ENCODE data around the gene RHOBTB1. TPM values are rescaled to one million over a fixed set of nuclear protein-coding genes. Genes with fewer than 3 reads are reported as not detected.

Gene RHOBTB1
- total and polyA plus RNA-seq, 9 of the 15 experiments (the other 6 are each of a cell fraction or from before 2014, with no cell fraction given), result 1.7 to 11.7 (median 9.3) TPM

- WGBS (ENCODE audit: insufficient coverage, low coverage, missing lambda C conversion rate), result 21% methylated on average over 3 of the region's 3 CpGs
- FAIRE-seq, result no peak
- no peak overlapping the region for H3K4me2 ChIP-seq (ENCODE audit: insufficient read depth, low read length)
- in situ Hi-C loops (cut with MboI), result no loop called here
- POLR2A ChIA-PET, result interaction anchor here (1.0 to 2.4 kb wide), 3 partner anchors 9 to 194 kb away, joined by 3 to 8 read pairs (median 4); no protein-coding TSS in a partner anchor
- H2AFZ ChIP-seq (ENCODE audit: low read depth, low read length), result peak overlapping the region; percentile 29; the same call in 1 of the 2 replicates
- H3K9me1 ChIP-seq (ENCODE audit: control insufficient read depth, insufficient read depth, low read length), result no peaks in the 10 kb centered on the region
- H3K79me2 ChIP-seq (ENCODE audit: control insufficient read depth, insufficient read depth, low read length), result no peaks in the 10 kb centered on the region
- H3K4me3 ChIP-seq, result no peak overlapping the region
- BruUV-seq (replicated peaks), result no TSS peak
- peaks cover 4 to 5% of the 10 kb centered on the region in 2 experiments; a peak in 2 of 5 replicates for H3K4me1 ChIP-seq (replicated peaks in 1 of 2; ENCODE audit: control insufficient read depth in 2 of 2, insufficient read depth in 2 of 2, low read length in 2 of 2)
- CTCF ChIA-PET (ENCODE audit: low intra/inter-chr PET ratio), result no interaction called here
- H3K27ac ChIP-seq (ENCODE audit: extremely low read depth, low read depth, low read length), result no peak overlapping the region
- no peaks in the 10 kb centered on the region for H4K20me1 ChIP-seq (replicated peaks; ENCODE audit: control insufficient read depth, insufficient read depth, low read length)
- intact Hi-C loops (cut with micrococcal nuclease), result no loop called here
- TF ChIP-seq CHAMP1 (IDR thresholded peaks at IDR 0.05) (0 out of 2 replicates have a peak, but pooled peaks have one; percentile 29), TFE3 (CRISPR knock-in tag; IDR thresholded peaks at IDR 0.05) (no peak), ELK3 (CRISPR knock-in tag; IDR thresholded peaks at IDR 0.05) (no peak), RCOR1 (IDR thresholded peaks at IDR 0.05; ENCODE audit: borderline replicate concordance in 1 of 2, low read depth in 2 of 2, low read length in 2 of 2) (0 out of 4 replicates have a peak, but pooled peaks of 1 of the 2 experiments have one; percentile 31)
- no peaks in the 10 kb centered on the region for H3K27me3 ChIP-seq (ENCODE audit: control insufficient read depth in 2 of 2, insufficient read depth in 2 of 2, low read length in 2 of 2)
- H3K9me3 ChIP-seq (replicated peaks; ENCODE audit: control insufficient read depth, insufficient read depth, low read depth, low read length), result peaks cover 13% of the 10 kb centered on the region
- no peak overlapping the region for H3K9ac ChIP-seq (ENCODE audit: insufficient read depth in 1 of 2, low read depth in 2 of 2, low read length in 2 of 2)
- no peak for DNase-seq (ENCODE audit: extremely low read depth in 1 of 4, low spot score in 3 of 4)
- H3K36me3 ChIP-seq (ENCODE audit: control insufficient read depth, insufficient read depth, low read length), result no peaks in the 10 kb centered on the region
- ATAC-seq, result no peak
Measured at GRCh38 chr10:60986791-60987190, 42.8 kb upstream of the RHOBTB1 start.

Data from K562 (cell line).